GM12892 (cell line): ENCODE results near the gene ZNF628.
"Not testable (repeated sequence)": the region's sequence is repeated elsewhere in the genome, so short reads cannot be mapped to it uniquely, and the experiment has no call there.

ENCODE experiments used
- DNase-seq: peaks from one replicate; pipeline ENCODE4 v3.0.0; 2011; ENCODE audit not compliant: insufficient read length
- FAIRE-seq: peaks from 2 replicates; lab custom pipeline; 2011; peaks lifted over from hg19 to GRCh38; lab: Jason Lieb, UNC
- POLR2A ChIP-seq: IDR thresholded peaks from 2 replicates; pipeline ENCODE4 v1.6.1; 2011; ENCODE audit warnings: low read depth, low read length, control low read depth
- POLR2AphosphoS5 ChIP-seq: IDR thresholded peaks from 2 replicates; pipeline ENCODE4 v1.6.1; 2011; ENCODE audit warnings: low read depth, low read length, control low read depth
- TAF1 ChIP-seq: IDR thresholded peaks from 2 replicates; pipeline ENCODE4 v1.6.1; 2011; ENCODE audit warnings: low read depth, mild to moderate bottlenecking, control low read depth, low read length, borderline replicate concordance

ZNF628 gene

GRCh38 chr19:55441692-55442321, 34.6 kb upstream of the ZNF628 start:
- peak; percentile 14 for FAIRE-seq
- no peak for DNase-seq
- TF ChIP-seq POLR2A: no peak
- no peak for TF ChIP-seq TAF1

DNA sequence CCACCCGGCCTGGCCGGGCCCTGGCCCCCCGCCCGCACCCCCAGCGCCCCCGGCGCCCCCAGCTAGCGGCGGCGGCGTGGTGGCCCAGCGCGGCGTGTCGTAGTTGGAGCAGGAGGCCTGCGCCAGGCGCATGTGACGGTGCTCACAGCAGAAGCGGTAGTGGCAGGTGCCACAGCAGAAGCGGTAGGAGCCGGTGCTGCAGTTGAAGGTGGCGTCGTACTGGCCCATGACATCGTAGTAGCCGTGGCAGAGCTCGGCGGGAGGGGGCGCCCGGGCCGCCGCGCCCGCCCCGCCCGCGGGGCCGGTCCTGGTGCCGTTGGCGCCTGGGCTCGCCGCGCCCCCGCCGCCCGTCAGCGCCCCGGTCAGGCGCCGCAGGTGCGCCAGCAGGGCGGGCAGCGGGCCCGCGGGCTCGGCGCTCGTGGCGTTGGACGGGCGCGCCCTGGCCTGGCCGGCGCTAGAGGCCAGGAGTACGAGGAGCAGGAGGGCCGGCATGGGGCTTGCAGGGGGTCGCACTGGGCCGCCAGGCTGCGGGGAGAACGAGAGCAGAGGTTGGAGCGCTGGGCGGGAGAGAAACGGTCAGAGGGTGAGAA, 34.0 kb upstream of the ZNF628 start:
- no peak for TF ChIP-seq POLR2AphosphoS5
- no peak for TF ChIP-seq POLR2A
- TF ChIP-seq TAF1: no peak
- DNase-seq: no peak
- FAIRE-seq: no peak

GRCh38 chr19:55443045-55443823, 33.2 kb upstream of the ZNF628 start, which contains the start of gene SHISA7:
Gene SHISA7, minus strand, starts transcription at chr19:55443300. Its CDS starts 437 bp downstream, at chr19:55442863.
- FAIRE-seq (no peak), DNase-seq (no peak)
- TF ChIP-seq POLR2AphosphoS5 (no peak), TAF1 (no peak), POLR2A (no peak)

DNA sequence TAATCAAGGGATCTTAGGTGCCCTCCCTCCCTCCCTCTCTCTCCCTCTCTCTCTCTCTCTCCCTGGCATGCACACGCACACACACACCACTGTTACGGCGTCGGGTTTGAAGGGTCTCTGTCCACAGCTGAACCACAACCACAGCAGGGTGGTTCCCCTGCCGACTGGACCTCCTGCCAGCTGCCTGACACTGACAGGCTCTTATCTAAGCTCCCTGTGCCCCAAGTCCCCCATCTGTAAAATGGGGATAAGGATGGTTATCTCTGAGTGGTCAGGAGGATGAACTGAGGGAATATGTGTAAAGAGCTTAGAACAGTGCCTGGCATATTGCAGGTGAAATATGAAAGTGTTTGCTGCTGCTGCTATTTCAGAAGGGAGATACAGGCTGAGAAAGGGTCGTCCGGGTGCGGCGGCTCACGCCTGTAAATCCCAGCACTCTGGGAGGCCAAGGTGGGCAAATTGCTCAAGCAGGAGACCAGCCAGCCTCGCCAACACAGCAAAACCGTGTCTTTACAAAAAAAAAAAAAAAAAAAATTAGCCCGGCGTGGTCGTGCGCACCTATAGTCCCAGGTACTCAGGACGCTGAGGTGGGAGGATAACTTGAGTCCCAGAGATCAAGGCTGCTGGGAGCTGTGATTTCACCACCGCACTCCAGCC, 32.5 kb upstream of the ZNF628 start:
- DNase-seq (no peak), FAIRE-seq (no peak)
- TF ChIP-seq POLR2A (no peak), POLR2AphosphoS5 (no peak), TAF1 (no peak)

DNA sequence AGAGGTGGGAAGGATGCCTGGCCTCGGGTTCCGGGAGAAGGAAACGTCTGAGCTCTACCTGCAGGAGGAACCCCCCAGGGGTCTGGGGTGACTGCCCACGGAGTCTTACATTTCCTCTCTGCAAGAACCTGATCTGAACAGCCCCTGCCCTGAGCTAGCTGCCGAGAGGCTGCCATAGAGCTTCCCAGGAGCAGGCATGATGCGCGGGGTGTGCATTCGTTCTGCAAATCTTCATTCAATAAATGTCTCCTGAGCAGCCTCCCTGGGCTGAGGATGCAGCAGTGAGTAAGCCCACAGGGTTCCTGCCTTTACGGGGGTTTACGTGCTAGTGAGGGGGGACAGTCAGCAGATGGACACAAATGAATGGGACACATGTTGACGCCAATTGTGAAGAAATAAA, 31.8 kb upstream of the ZNF628 start:
- TF ChIP-seq TAF1 (no peak), POLR2AphosphoS5 (no peak), POLR2A (no peak)
- no peak for FAIRE-seq

DNA sequence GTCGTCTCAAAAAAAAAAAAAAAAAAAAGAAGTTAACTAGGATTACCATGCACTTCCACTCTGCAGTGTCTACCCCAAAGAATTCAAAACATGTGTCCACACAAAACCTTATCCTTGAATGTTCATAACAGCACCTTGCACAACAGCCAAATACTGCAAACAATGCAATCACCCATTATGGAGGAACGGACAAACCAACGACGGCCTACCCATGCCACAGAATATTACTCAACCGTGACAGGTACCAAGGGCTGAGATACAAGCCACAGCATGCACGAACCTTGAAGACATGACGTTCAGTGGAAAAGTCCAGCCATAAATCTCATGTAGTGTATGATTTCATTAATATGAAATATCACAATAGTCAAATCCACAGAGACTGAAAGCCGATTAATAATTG, 30.4 kb upstream of the ZNF628 start:
- DNase-seq (no peak), FAIRE-seq (no peak)
- TF ChIP-seq POLR2AphosphoS5 (no peak), POLR2A (no peak), TAF1 (no peak)

More for the DNA sequence above, 31.8 kb upstream of the ZNF628 start:
- DNase-seq: no peak

- no peak for TF ChIP-seq POLR2AphosphoS5
- TF ChIP-seq POLR2A: no peak
- no peak for TF ChIP-seq TAF1
- DNase-seq (no peak), FAIRE-seq (no peak)
Observed at GRCh38 chr19:55447421-55448174, 28.8 kb upstream of the ZNF628 start.

DNA sequence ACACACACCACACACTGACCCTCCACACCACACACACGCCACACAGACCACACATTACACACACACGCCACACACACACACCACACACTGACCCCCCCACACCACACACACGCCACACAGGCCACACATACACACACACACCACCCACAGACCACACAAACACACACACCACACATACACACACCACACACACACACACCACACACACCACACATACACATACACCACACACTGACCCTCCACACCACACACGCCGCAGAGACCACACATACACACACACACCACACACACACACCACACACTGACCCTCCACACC, 28.3 kb upstream of the ZNF628 start:
- not testable (repeated sequence) for FAIRE-seq

DNA sequence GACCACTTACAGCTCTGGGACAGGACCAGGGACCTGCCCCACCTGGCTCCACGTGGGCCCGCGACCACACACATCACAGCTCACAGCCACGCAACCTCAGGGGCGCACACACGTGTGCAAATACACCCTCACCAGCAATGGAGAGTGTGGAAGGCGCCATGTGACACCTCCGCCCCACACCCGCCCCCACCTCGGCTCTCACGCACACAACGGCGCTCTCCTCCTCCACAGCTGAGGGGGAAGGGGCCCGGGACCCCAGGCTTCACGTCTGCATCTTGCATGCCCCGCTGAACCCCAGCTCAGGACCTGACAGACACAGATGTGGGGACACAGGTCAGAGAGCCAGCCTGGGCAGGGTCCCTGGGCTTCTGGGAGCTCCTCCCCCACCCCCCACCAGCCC, 26.9 kb upstream of the ZNF628 start:
- TF ChIP-seq POLR2AphosphoS5 (no peak), POLR2A (no peak), TAF1 (no peak)
- FAIRE-seq (no peak), DNase-seq (no peak)

More for the DNA sequence above, 28.3 kb upstream of the ZNF628 start:
- not testable (repeated sequence) for DNase-seq

- FAIRE-seq (no peak), DNase-seq (no peak)
- no peak for TF ChIP-seq POLR2AphosphoS5
Observed at GRCh38 chr19:55451163-55451964, 25.1 kb upstream of the ZNF628 start.
